Measurements from ENCODE around the gene CPLX1.
"Not testable (repeated sequence)": the region's sequence is repeated elsewhere in the genome, so short reads cannot be mapped to it uniquely, and the experiment has no call there.

Gene CPLX1

GRCh38 chr4:818106-818921 lies 7.6 kb downstream of the CPLX1 start:
- no peak for DNase-seq

GRCh38 chr4:815464-816146 lies 10.3 kb downstream of the CPLX1 start:
- DNase-seq: no peak

GRCh38 chr4:814312-814850 lies 11.5 kb downstream of the CPLX1 start:
- no peak for DNase-seq

- DNase-seq: no peak
Measured at GRCh38 chr4:813900-814299, 12.0 kb downstream of the CPLX1 start.

- no peak for DNase-seq
Measured at GRCh38 chr4:808860-809570, 16.9 kb downstream of the CPLX1 start.

GRCh38 chr4:807792-808191 lies 18.1 kb downstream of the CPLX1 start:
- no peak for DNase-seq

GRCh38 chr4:806979-807378 lies 18.9 kb downstream of the CPLX1 start:
- DNase-seq: not testable (repeated sequence)

- DNase-seq: no peak
Measured at GRCh38 chr4:804804-805203, 21.1 kb downstream of the CPLX1 start.

- DNase-seq: no peak
Measured at GRCh38 chr4:803884-804283, 22.0 kb downstream of the CPLX1 start.

GRCh38 chr4:801436-802124 lies 24.3 kb downstream of the CPLX1 start:
- no peak for DNase-seq

GRCh38 chr4:797066-797465 lies 28.9 kb downstream of the CPLX1 start:
- DNase-seq: no peak

GRCh38 chr4:796206-796605 lies 29.7 kb downstream of the CPLX1 start:
- no peak for DNase-seq

GRCh38 chr4:795726-796119 lies 30.2 kb downstream of the CPLX1 start:
- DNase-seq: no peak

- no peak for DNase-seq
Measured at GRCh38 chr4:794900-795725, 30.8 kb downstream of the CPLX1 start.

- no peak for DNase-seq
Measured at GRCh38 chr4:793941-794621, 31.8 kb downstream of the CPLX1 start.

GRCh38 chr4:793093-793861 lies 32.7 kb downstream of the CPLX1 start:
- no peak for DNase-seq

GRCh38 chr4:792626-793092 lies 33.3 kb downstream of the CPLX1 start:
- peak; percentile 35 for DNase-seq

- DNase-seq: peak; percentile 21
Measured at GRCh38 chr4:791898-792625, 33.9 kb downstream of the CPLX1 start.

GRCh38 chr4:791252-791897 lies 34.6 kb downstream of the CPLX1 start:
- DNase-seq: no peak

Measured in CD4-positive, alpha-beta T cell treated with Interferon gamma for 1 hour (primary cell).